Measurements from ENCODE around the gene CREB3. TPM values are rescaled to one million over a fixed set of nuclear protein-coding genes. Genes with fewer than 3 reads are reported as not detected.
A peak's percentile ranks its signal among the peaks of the same experiment; 100 is the strongest.

CREB3 gene
- total RNA-seq, 4 donors from 2014 or later: 17.8 to 39.6 (median 26.2) TPM

DNA sequence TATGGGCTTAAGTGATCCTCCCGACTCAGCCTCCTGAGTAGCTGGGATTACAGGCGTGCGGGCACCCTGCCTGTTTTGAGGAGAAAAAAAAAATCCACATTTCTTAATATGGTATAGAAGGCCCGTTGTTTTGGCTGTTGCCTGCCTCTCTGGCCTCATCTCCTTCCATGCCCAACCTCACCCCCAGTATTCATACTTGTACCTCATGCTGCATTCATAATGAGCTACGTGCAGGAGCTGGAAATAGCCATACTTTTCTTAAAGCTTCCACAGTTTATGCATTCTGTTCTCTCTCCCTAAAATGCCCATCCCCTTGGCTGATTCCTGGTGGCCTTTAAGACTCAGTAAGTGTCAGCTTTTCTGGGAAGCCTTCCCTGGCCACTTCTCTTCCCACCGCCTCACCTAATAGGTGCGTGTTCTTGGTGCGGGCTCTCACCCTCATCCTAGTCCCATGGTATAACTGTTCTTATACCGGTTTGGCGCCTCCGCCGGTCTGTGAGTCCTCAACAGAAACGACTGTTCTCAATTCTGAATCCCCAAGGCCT lies 40.6 kb upstream of the CREB3 start:
- H3K36me3 ChIP-seq: peaks cover 0 to 1% of the 10 kb centered on the region in 2 donors
- H3K27me3 ChIP-seq: no peaks in the 10 kb centered on the region
- ATAC-seq (no peak), DNase-seq (no peak)
- peak overlapping the region; percentile 97 to 99 (median 98) for H3K27ac ChIP-seq
- no peak overlapping the region for H3K4me3 ChIP-seq
- no peaks in the 10 kb centered on the region for H3K9me3 ChIP-seq
- intact Hi-C loops (cut with DNase I; ENCODE audit: low total_unique reads): loop anchor here (1.0 to 2.0 kb wide), 2 partner anchors 41 to 46 kb away; partner anchors contain the start of genes CREB3 and TLN1
- in situ Hi-C loops (cut with MboI; ENCODE audit: low sequenced_read_pairs in 4 of 4): loop anchor here in 1 of 4 donors (10.0 kb wide), 1 partner anchor 47 kb away; no protein-coding TSS in a partner anchor
- TF ChIP-seq, protein P1, sequence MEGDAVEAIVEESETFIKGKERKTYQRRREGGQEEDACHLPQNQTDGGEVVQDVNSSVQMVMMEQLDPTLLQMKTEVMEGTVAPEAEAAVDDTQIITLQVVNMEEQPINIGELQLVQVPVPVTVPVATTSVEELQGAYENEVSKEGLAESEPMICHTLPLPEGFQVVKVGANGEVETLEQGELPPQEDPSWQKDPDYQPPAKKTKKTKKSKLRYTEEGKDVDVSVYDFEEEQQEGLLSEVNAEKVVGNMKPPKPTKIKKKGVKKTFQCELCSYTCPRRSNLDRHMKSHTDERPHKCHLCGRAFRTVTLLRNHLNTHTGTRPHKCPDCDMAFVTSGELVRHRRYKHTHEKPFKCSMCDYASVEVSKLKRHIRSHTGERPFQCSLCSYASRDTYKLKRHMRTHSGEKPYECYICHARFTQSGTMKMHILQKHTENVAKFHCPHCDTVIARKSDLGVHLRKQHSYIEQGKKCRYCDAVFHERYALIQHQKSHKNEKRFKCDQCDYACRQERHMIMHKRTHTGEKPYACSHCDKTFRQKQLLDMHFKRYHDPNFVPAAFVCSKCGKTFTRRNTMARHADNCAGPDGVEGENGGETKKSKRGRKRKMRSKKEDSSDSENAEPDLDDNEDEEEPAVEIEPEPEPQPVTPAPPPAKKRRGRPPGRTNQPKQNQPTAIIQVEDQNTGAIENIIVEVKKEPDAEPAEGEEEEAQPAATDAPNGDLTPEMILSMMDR (IDR thresholded peaks at IDR 0.05 in 4 of 5, conservative IDR thresholded peaks at IDR 0.05 in 1 of 5): no peak
- TF ChIP-seq POLR2A (IDR thresholded peaks at IDR 0.05): no peak
- H3K4me1 ChIP-seq: peaks cover 29 to 30% of the 10 kb centered on the region in 2 donors

DNA sequence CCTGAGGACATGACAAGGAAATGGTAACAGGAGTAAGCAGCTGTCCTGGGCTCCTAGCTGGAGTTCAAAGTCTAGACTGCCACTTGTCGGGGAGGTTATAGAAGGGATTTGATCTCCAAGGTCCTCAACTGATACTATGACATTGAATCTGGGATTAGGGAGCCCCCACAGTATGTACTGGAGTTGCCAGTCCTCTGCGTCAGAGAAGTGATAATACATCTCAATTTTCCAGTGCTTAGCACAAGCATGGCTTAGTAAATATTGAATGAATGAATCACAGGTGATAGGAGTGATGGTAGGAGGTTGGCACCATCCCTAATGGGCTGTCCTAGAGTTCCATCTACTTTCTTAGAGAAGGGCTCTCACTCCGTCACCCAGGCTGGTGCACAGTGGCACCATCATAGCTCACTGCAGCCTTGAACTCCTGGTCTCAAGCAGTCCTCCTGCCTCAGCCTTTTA lies 36.5 kb upstream of the CREB3 start:
- Histone ChIP-seq H3K27me3 (no peaks in the 10 kb centered on the region), H3K4me1 (peaks cover 7 to 8% of the 10 kb centered on the region in 2 donors), H3K27ac (peak overlapping the region; percentile 37 to 66 (median 52)), H3K9me3 (no peaks in the 10 kb centered on the region), H3K36me3 (peaks cover 6 to 43% of the 10 kb centered on the region in 2 donors), H3K4me3 (no peak overlapping the region)
- DNase-seq (no peak), ATAC-seq (no peak)
- in situ Hi-C loops (cut with MboI; ENCODE audit: low sequenced_read_pairs in 4 of 4) (loop anchor here in 1 of 4 donors (10.0 kb wide), 1 partner anchor 51 kb away; no protein-coding TSS in a partner anchor), intact Hi-C loops (cut with DNase I; ENCODE audit: low total_unique reads) (no loop called here)
- no peak for TF ChIP-seq POLR2A (IDR thresholded peaks at IDR 0.05)
- TF ChIP-seq, protein P1 (IDR thresholded peaks at IDR 0.05 in 4 of 5, conservative IDR thresholded peaks at IDR 0.05 in 1 of 5): no peak

DNA sequence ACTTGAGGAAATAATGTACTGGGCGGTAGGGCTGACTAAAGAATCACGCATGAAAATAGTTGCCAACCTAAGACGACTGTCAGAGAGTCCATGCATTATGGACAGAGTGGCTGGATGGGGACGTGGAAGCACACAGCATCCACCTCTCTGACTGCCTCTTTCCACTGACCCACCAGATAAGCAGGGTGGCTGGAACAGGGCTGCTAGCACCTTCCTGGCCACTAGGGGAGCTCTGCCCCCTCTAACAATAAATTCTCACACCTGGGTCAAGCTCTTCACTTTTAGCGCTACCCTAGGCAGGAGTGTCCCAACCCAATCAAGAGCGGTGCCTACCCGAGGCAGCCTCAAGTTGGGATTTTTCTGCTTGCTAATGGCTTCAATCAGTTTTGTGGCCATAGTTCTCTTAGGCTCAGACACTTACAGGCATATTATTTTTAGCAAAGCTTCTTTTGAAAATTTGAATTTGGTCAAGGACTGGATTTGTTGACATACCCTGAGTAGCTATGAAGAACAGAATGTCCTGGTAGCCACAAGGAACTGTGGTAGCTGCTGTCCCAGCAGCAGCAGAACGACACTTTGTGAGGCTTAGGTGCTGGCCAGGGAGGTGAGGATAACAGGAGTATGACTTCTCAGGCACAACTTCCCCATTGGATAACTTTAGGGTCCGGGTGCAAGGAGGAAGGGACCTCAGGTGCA lies 35.8 kb upstream of the CREB3 start:
- in situ Hi-C loops (cut with MboI; ENCODE audit: low sequenced_read_pairs in 4 of 4) (loop anchor here in 1 of 4 donors (10.0 kb wide), 1 partner anchor 52 kb away; no protein-coding TSS in a partner anchor), intact Hi-C loops (cut with DNase I; ENCODE audit: low total_unique reads) (no loop called here)
- TF ChIP-seq, protein P1 (IDR thresholded peaks at IDR 0.05 in 4 of 5, conservative IDR thresholded peaks at IDR 0.05 in 1 of 5): peak; percentile 79 to 95 (median 82)
- TF ChIP-seq POLR2A (IDR thresholded peaks at IDR 0.05): no peak
- H3K36me3 ChIP-seq: peaks cover 6 to 50% of the 10 kb centered on the region in 2 donors
- peaks cover 7 to 8% of the 10 kb centered on the region in 2 donors for H3K4me1 ChIP-seq
- no peak overlapping the region for H3K4me3 ChIP-seq
- peak; percentile 77 to 86 for ATAC-seq
- H3K27me3 ChIP-seq: no peaks in the 10 kb centered on the region
- no peaks in the 10 kb centered on the region for H3K9me3 ChIP-seq
- peak in 1 of 2 donors; percentile 62 for DNase-seq
- peak overlapping the region; percentile 37 to 66 (median 58) for H3K27ac ChIP-seq

DNA sequence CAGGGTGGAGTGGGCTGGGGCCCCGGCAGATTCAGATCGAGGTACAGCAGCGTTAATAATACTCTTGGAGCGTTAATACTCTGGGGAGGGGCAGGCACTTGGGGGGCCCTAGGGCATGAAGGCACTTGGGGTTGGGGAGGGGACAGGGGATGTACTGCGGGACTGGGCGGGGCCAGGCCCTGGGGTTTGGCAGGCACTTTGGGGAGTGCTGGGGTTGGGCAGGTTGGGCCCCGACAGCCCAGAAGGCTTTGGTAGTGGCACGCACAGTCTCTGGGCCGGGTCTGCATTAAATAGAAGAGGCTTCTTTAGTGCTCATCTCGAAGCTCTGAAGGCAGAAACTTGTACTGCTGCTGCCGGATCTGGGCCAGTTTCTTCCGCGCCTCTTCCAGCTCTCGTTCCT lies 35.0 kb upstream of the CREB3 start:
- TF ChIP-seq POLR2A (IDR thresholded peaks at IDR 0.05): no peak
- TF ChIP-seq, protein P1 (IDR thresholded peaks at IDR 0.05 in 4 of 5, conservative IDR thresholded peaks at IDR 0.05 in 1 of 5): no peak
- ATAC-seq: no peak
- Histone ChIP-seq H3K36me3 (peaks cover 6 to 58% of the 10 kb centered on the region in 2 donors), H3K4me1 (peaks cover 7 to 8% of the 10 kb centered on the region in 2 donors), H3K27ac (peak overlapping the region; percentile 12 to 66 (median 51)), H3K27me3 (no peaks in the 10 kb centered on the region), H3K4me3 (no peak overlapping the region), H3K9me3 (no peaks in the 10 kb centered on the region)
- DNase-seq: no peak
- intact Hi-C loops (cut with DNase I; ENCODE audit: low total_unique reads) (no loop called here), in situ Hi-C loops (cut with MboI; ENCODE audit: low sequenced_read_pairs in 4 of 4) (loop anchor here in 1 of 4 donors (10.0 kb wide), 1 partner anchor 53 kb away; no protein-coding TSS in a partner anchor)
